Measurements from ENCODE around the gene COLEC12. TPM values are rescaled to one million over a fixed set of nuclear protein-coding genes. Genes with fewer than 3 reads are reported as not detected.

The COLEC12 gene
- total RNA-seq, 2 donors from 2014 or later, result not detected

DNA sequence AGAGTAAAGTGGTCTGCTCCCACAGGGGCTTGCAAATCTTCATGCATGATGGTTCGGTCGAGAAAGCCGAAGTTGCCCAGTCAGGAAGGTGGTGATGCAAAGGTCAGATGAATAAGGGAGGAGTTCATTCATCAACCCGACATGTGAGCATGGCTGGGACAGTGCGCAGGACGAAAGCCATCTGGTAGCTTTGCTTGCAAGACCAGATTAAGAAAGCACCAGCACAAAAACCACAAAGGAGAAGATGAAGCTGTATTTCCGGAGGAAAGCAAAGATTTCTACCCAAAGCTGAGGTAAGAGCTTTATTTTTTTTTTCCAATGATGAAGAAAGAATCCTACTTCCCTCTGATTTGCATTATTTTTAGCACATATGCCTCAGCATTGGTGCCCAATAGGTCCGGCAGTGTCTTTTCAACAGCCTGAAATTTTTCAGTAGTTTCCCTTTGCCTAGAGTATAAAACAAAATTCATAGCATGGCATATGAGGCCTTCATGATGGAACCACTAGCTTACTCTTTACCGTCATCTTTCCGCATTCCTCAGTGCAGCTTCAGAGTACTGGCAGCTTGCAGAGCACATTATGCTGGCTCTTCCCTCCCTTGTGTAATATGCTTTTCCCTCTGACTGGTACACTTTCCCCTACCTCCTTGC is 120.7 kb downstream of the COLEC12 start:
- Mint-ChIP-seq H3K4me3 (no peak overlapping the region), H3K4me1 (ENCODE audit: low read depth in 2 of 2) (no peaks in the 10 kb centered on the region), H3K9me3 (no peaks in the 10 kb centered on the region), H3K27ac (no peak overlapping the region), H3K36me3 (no peaks in the 10 kb centered on the region), H3K27me3 (peaks cover 25% of the 10 kb centered on the region in 2 donors)
- no peak for ATAC-seq
- no peak for DNase-seq (ENCODE audit: low spot score)

DNA sequence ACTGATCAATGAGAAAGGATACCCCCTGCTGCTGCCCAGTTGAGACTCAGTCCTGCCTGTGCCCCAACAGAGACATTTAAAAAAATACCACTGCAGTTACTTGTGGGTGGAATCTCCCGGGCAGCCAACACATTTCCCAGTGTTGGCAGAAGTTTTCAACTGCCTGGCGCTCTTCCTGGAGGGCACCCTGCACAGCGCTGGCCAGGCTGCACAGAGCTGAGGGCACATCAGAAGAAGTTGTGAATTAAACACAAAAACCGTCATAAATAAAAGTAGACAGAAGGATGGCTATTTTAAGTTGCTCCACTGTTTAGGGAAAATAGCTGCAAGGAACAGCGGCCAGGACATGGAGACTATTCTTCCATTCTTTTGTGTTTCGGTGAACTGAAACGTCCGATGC is 122.4 kb downstream of the COLEC12 start:
- H3K27me3 Mint-ChIP-seq, result peaks cover 12 to 20% of the 10 kb centered on the region in 2 donors
- no peaks in the 10 kb centered on the region for H3K4me1 Mint-ChIP-seq (ENCODE audit: low read depth in 2 of 2)
- ATAC-seq (no peak), DNase-seq (ENCODE audit: low spot score) (no peak)
- no peaks in the 10 kb centered on the region for H3K9me3 Mint-ChIP-seq
- no peak overlapping the region for H3K4me3 Mint-ChIP-seq
- no peaks in the 10 kb centered on the region for H3K36me3 Mint-ChIP-seq
- H3K27ac Mint-ChIP-seq, result no peak overlapping the region

DNA sequence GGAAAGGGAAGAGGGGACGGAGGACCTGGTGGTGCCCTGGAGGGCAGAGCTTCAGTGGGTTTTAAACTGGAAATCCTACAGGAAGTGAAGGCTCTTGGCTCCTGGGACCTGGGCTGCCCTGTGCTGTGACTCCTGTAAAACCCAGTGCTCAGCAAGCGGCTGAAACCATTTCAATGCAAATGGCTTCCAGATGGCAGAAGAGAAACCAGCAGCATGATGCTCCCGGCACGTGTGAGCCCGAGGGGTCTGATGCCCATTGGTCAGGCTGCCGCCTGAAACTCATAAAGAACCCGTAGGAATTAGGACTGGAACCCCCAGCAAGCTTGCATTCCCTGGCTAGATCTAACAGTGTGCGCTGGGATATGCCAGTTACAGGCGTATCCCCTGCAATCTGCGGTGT is 123.4 kb downstream of the COLEC12 start:
- H3K4me1 Mint-ChIP-seq (ENCODE audit: low read depth in 2 of 2), result no peaks in the 10 kb centered on the region
- H3K4me3 Mint-ChIP-seq, result no peak overlapping the region
- H3K27ac Mint-ChIP-seq, result no peak overlapping the region
- no peaks in the 10 kb centered on the region for H3K9me3 Mint-ChIP-seq
- ATAC-seq (no peak), DNase-seq (ENCODE audit: low spot score) (no peak)
- H3K27me3 Mint-ChIP-seq, result peaks cover 12 to 20% of the 10 kb centered on the region in 2 donors
- H3K36me3 Mint-ChIP-seq, result no peaks in the 10 kb centered on the region

DNA sequence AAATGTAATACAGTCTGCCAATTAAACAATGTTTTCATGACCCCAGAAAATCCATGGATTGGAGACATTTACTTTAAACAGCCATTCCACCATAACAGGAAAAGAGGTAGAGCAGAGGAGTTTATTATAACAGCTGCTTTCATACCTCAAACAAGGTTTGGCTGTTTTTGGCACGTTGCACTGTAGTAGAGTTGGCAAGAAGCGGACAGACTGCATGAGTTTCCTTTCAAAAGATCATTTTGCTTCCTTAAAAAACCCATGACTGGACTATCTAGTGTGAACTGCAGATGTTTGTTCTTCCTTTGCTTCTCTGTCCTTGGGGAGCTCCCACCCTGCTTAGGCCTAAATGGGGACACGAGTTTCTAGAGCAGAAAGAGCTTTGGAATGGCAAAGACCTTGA is 124.2 kb downstream of the COLEC12 start:
- H3K36me3 Mint-ChIP-seq, result no peaks in the 10 kb centered on the region
- H3K4me3 Mint-ChIP-seq, result no peak overlapping the region
- H3K4me1 Mint-ChIP-seq (ENCODE audit: low read depth in 2 of 2), result no peaks in the 10 kb centered on the region
- H3K27me3 Mint-ChIP-seq, result peaks cover 12 to 20% of the 10 kb centered on the region in 2 donors
- no peak for ATAC-seq
- DNase-seq (ENCODE audit: low spot score), result no peak
- H3K9me3 Mint-ChIP-seq, result no peaks in the 10 kb centered on the region
- no peak overlapping the region for H3K27ac Mint-ChIP-seq

DNA sequence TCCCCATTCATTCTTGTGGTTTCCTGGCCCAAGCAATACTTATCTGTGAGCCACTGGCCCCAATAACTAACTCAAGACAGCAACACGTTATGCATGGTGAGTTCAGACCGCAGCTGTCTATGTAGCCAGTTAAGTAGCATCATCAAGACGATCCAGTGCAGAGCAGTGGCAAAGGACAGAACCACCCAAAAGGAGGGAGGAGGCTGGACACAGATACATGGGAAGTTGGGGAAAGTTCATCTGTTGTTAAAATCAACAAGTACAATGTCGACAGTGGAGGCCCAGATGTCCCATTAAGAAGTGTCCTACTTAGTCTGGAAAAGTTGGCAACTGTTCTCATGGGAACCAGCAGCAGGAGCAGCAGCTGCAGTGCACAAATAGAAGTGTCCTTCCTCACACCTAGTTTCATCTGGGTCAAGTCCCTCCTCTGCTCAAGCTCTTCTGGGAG is 125.8 kb downstream of the COLEC12 start:
- ATAC-seq (no peak), DNase-seq (ENCODE audit: low spot score) (no peak)
- H3K27ac Mint-ChIP-seq, result no peak overlapping the region
- no peaks in the 10 kb centered on the region for H3K9me3 Mint-ChIP-seq
- no peak overlapping the region for H3K4me3 Mint-ChIP-seq
- H3K27me3 Mint-ChIP-seq, result peaks cover 3 to 11% of the 10 kb centered on the region in 2 donors
- H3K36me3 Mint-ChIP-seq, result no peaks in the 10 kb centered on the region
- no peaks in the 10 kb centered on the region for H3K4me1 Mint-ChIP-seq (ENCODE audit: low read depth in 2 of 2)

DNA sequence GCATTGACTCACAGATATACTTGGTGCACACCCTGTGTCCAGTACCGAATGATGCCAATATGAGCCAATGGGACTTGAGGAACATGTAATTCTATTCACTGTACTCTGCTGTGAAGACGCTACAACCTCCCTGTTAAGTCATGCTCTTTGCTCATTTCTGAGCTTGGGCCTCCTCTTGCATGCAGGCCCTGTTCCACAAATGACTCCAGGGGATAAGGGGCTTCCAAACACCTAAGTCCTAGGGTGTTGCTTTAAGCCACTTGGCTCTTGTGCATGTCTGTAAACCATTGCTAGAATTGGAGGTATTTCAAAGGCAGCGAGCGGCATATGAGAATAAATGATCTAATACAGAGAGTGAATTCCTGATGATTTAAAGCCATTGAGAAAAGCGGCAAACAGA is 126.7 kb downstream of the COLEC12 start:
- ATAC-seq (no peak), DNase-seq (ENCODE audit: low spot score) (no peak)
- Mint-ChIP-seq H3K27me3 (peaks cover 6 to 7% of the 10 kb centered on the region in 2 donors), H3K9me3 (no peaks in the 10 kb centered on the region), H3K36me3 (no peaks in the 10 kb centered on the region), H3K4me1 (ENCODE audit: low read depth in 2 of 2) (no peaks in the 10 kb centered on the region), H3K27ac (no peak overlapping the region), H3K4me3 (no peak overlapping the region)

DNA sequence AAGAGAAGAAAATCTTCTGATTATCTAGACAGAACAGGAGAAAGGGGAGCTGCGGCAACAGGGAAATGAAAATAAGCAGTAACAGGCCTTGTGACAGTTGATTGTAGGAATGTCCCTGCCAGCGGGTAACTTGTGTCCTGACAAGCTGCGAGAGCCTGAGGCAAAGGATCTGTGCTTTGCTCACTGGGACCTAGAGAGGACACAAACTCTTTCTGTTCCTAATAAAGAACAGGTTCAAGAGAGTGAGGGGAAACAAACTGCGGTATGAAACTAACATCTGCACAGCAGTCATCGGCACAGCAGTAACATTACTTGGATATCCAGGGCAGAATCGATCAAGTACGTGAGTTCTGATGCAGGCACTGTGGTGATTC is 128.9 kb downstream of the COLEC12 start:
- no peaks in the 10 kb centered on the region for H3K36me3 Mint-ChIP-seq
- ATAC-seq, result no peak
- H3K4me1 Mint-ChIP-seq (ENCODE audit: low read depth in 2 of 2), result no peaks in the 10 kb centered on the region
- no peak overlapping the region for H3K4me3 Mint-ChIP-seq
- H3K9me3 Mint-ChIP-seq, result no peaks in the 10 kb centered on the region
- no peak overlapping the region for H3K27ac Mint-ChIP-seq
- peaks cover 0 to 7% of the 10 kb centered on the region in 2 donors for H3K27me3 Mint-ChIP-seq
- no peak for DNase-seq (ENCODE audit: low spot score)

DNA sequence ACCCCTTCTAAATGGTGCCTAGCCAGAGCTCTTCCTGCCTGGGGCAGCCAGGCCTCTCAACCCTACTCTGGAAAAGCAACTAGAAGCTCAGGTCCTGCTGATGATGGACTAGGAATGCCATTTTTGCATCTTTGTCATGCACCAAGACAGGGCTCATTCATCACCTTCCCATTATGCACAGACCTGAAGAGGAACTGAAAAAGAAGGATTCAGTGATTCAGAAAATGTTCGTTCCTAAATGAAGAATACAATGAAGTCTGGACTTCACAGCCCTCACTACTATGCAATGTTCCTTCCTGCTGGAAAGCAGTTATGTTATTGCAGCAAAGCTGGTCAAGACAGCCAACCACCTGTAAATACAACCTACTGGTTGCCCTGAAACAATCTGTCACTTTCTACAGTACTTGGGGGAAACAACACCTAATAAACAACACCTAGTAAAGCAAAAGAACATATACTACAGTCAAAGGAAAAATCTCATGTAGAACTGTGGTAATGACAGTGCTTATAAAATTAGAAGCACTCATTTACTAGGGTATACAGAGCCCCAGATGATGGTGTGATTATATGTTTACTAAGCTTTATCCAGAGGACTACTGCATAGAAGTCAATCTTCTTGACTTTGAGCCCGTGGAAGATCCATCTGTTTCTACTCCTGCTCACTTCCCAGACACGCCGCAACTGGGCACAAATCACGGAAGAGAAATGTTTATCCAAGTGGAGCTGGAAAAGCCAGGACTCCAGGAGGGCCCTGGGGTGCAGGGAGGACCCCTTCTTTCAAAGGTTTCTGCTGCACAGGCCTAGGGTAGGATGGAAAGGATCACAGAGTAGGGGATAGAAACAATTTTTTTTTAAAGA is 129.5 kb downstream of the COLEC12 start:
- Mint-ChIP-seq H3K4me3 (no peak overlapping the region), H3K27ac (no peak overlapping the region), H3K9me3 (no peaks in the 10 kb centered on the region), H3K36me3 (no peaks in the 10 kb centered on the region), H3K27me3 (peaks cover 0 to 7% of the 10 kb centered on the region in 2 donors), H3K4me1 (ENCODE audit: low read depth in 2 of 2) (no peaks in the 10 kb centered on the region)
- ATAC-seq (no peak), DNase-seq (ENCODE audit: low spot score) (no peak)

DNA sequence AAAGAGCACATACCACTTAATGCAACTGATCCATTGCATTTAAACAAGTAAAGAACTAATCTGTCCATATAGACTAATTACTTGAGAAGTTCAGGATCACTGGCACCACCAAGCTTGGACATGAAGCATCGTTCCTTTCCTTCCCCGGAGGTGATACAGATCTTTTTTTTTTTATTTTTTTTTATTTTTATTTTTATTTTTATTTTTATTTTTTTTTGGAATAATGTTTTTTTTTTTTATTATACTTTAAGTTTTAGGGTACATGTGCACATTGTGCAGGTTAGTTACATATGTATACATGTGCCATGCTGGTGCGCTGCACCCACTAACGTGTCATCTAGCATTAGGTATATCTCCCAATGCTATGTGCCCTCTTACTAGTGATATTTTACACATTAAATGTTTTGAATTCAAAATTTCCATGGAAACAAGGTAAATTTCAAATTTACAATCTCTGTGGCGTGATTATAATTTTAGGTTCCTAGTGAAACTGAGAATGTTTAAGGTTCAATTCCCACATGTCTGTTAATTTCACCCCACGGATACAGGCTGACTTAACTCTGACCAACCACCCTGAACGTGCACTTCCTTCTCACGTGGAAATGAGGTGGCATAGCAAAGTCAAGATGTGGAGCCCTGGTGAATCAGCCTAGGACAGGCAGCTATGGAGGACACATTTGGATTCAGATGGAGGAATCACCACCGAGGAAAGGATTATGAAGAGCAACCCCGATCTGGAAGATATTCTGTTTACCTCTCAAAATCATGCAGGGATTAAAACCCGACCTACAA is 131.1 kb downstream of the COLEC12 start:
- ATAC-seq, result no peak
- no peak overlapping the region for H3K27ac Mint-ChIP-seq
- H3K4me1 Mint-ChIP-seq (ENCODE audit: low read depth in 2 of 2), result no peaks in the 10 kb centered on the region
- H3K9me3 Mint-ChIP-seq, result no peaks in the 10 kb centered on the region
- no peak overlapping the region for H3K4me3 Mint-ChIP-seq
- no peaks in the 10 kb centered on the region for H3K36me3 Mint-ChIP-seq
- no peak for DNase-seq (ENCODE audit: low spot score)
- peaks cover 0 to 7% of the 10 kb centered on the region in 2 donors for H3K27me3 Mint-ChIP-seq

DNA sequence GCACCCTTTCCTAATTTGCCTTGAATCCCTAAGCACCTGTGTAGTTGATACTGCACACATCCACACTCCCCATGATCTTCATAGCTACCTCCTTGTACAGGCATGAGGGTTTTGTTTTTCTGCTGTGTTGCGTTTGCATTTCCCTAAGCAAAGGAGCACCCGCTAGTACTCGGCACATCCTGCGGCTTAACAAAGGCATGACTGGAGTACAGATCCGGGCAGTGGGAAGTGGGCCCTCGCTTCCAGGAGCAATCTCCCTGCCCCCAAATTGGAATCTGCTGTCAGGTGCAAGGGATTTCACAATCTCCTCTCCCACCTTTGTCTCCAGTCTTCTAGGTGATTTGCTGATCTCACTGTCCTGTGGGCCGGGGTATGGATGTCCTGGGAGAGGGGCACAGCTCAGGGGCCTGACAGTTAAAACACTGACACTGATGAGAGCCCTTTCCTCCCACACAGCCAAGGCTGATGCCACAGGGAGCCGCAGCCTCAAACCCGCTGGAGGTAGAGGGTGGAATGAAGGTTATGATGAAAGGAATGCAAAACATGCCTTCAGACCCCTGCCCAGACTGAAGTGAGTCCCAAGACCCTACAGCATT is 133.9 kb downstream of the COLEC12 start:
- H3K4me1 Mint-ChIP-seq (ENCODE audit: low read depth in 2 of 2), result no peaks in the 10 kb centered on the region
- DNase-seq (ENCODE audit: low spot score) (no peak), ATAC-seq (no peak)
- H3K27me3 Mint-ChIP-seq, result peaks cover 4 to 11% of the 10 kb centered on the region in 2 donors
- no peaks in the 10 kb centered on the region for H3K36me3 Mint-ChIP-seq
- H3K9me3 Mint-ChIP-seq, result no peaks in the 10 kb centered on the region
- no peak overlapping the region for H3K27ac Mint-ChIP-seq
- no peak overlapping the region for H3K4me3 Mint-ChIP-seq

DNA sequence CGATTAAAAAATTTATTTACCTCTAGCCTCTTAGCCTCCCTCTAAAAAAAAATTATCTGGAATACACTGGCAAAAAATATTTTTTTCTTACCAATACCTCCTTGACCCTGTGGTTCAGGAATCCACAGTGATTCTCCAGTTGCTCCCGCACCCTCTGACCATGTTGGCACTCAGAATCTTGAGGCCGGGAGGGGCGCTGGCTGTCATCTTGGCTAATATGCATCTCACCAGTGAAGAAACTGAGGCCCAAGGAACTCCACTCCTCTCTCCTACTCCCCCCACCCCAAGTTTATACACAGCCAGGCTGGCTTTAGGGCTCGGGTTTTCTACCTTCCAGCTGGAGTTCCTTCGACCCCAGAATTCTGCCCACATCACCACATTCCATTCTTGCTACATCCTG is 134.8 kb downstream of the COLEC12 start:
- ATAC-seq (no peak), DNase-seq (ENCODE audit: low spot score) (no peak)
- Mint-ChIP-seq H3K9me3 (no peaks in the 10 kb centered on the region), H3K36me3 (no peaks in the 10 kb centered on the region), H3K27me3 (peaks cover 4 to 20% of the 10 kb centered on the region in 2 donors), H3K4me1 (ENCODE audit: low read depth in 2 of 2) (no peaks in the 10 kb centered on the region), H3K27ac (no peak overlapping the region), H3K4me3 (no peak overlapping the region)

DNA sequence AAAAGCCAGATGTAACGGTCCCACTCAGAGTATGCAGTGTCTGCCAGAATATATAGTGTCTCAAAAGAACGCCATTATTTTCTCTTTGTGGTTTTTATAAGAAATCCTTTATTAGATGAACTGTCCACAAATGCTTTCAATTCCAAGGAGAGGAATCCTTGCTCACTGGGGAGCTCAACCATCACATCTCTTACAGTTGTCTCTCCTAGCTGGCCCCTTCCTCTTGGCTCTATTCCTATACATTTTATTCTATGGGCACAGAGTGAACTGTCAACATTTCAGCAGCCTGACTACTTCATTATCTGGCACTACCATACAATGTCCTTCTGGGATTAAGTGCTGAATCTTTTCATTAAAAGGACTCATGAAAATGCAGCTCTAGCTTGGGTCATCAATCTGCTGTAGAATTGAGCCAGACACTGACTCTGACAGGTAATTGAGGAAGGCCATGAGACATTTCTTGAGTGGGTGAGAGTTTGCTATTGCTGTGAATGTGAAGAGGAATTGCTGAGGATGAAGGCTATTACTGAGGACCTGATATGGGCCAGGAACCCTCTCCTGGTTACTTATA is 136.2 kb downstream of the COLEC12 start:
- no peaks in the 10 kb centered on the region for H3K36me3 Mint-ChIP-seq
- H3K9me3 Mint-ChIP-seq, result no peaks in the 10 kb centered on the region
- DNase-seq (ENCODE audit: low spot score), result no peak
- no peaks in the 10 kb centered on the region for H3K4me1 Mint-ChIP-seq (ENCODE audit: low read depth in 2 of 2)
- ATAC-seq, result no peak
- H3K4me3 Mint-ChIP-seq, result no peak overlapping the region
- no peak overlapping the region for H3K27ac Mint-ChIP-seq
- peaks cover 4 to 16% of the 10 kb centered on the region in 2 donors for H3K27me3 Mint-ChIP-seq

DNA sequence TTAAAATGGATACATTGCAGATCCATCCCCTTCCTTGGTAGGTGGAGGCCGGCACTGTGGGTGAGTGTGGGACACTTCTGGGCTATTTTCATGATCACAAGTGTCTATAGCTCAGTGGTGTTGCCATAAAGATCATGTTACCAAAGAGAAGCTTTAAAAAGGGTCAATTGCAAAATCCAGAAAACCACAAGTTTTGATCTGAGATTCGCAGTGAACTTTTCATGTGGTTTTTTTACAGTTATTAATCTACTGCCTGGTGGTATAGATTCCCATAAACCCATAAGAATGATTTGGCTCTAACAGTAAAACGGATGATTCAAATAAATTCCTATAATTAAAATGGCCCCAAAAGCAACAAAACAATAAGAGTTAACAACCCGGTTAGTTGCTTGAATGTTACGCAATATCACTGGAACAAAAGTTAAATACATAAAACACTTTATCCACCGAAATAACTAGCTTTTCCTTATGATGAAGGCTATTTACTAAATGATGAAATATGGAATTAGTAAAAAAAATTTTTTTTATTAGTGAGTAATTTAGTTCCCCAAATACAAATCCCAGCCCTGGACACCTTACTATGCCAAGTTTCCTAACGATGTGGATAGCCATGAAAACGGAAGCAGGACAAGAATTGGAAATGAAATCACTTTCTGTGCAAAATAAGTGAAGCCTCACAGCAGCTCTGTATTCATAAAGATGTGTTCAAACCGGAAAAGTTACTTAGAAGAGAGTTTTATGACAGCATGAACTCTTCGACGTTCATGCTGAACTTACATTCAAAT is 137.0 kb downstream of the COLEC12 start:
- Mint-ChIP-seq H3K36me3 (no peaks in the 10 kb centered on the region), H3K9me3 (no peaks in the 10 kb centered on the region), H3K4me1 (ENCODE audit: low read depth in 2 of 2) (no peaks in the 10 kb centered on the region), H3K27ac (no peak overlapping the region), H3K4me3 (no peak overlapping the region), H3K27me3 (peaks cover 4 to 16% of the 10 kb centered on the region in 2 donors)
- ATAC-seq (no peak), DNase-seq (ENCODE audit: low spot score) (no peak)
